Renal cortical epithelial cell (primary cell): ENCODE measurements around the gene FLT3. TPM values are rescaled to one million over a fixed set of nuclear protein-coding genes. Genes with fewer than 3 reads are reported as not detected.
"Not testable (repeated sequence)": the region's sequence is repeated elsewhere in the genome, so short reads cannot be mapped to it uniquely, and the experiment has no call there.

Experiments used
- DNase-seq: peaks from one replicate; pipeline ENCODE4 v3.0.0-alpha.2; 2011; ENCODE audit warnings: low read depth
- total RNA-seq: library from RNA; depleted of rRNA; stranded (reverse); fragments of >200 nt; gene quantifications from 2 replicates; pipeline ENCODE4 v1.2.3, GENCODE V29; 2014

The FLT3 gene
- total RNA-seq, 1 donor from 2014 or later = under 0.01 TPM

- DNase-seq = no peak
These were observed 127.9 kb downstream of the FLT3 start for GRCh38 chr13:27972478-27972820.

- DNase-seq = no peak
These were observed 128.4 kb downstream of the FLT3 start for GRCh38 chr13:27971776-27972477.

DNA sequence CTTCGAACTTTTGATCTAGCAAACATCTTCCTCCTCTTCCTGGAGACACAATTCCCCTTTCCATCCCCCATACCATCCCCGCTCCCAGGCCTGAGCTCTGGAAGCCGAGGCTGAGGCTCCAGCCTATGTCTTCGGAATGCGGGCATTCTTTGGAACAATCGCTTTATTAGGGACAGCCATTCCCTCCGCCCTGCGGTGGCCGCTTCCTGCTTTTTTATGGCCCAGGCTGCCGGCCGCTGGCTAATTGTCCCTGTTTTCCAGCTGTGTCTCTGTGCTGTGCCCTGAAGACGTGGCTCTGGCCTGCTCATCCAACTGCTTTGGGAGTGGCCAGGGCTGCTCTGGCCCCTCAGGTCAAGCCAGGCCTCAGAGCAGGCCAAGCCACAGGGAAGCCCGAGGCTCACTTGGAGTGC, 129.1 kb downstream of the FLT3 start:
- DNase-seq = no peak

DNA sequence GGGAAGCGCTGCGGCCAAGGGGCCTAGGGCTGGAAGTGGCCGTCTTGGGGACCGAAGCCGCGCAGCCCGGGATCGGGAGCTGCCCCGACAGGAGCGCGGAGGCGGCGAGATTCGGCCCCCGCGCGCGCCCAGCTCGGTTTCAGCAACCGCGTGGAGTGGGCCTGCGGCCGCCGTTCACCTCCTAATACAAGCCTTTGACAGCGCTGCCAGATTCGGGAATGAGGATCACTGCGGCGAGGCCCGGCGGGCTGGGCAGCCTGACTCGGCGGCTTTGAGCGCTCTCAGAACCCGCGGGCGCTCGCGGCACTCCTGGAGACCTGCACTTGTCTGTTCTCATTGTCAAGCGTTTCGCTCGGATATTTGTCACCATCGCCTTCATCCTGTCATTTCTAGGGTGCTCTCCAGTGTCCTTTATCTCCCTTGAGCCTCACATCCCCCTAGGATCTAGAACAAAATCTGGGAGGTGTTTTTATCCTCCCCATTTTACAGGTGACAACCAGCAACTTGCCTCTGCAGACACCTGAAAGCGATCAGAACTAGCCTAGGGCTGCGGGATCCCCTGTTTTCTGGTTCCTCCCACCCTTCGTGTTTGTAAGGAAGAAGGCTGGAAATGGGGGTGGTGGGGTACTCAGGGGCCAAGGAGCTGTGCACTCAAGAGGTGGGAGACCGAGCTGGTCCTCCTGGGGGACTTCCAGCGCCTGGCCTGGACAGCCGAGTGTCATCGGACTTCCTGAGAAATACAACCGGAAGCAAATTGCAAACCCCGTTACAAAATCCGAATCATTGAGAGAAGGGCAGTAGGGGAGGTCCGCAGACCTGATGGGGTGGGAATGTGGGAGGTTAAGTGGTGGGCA, 129.8 kb downstream of the FLT3 start:
- DNase-seq = no peak

DNA sequence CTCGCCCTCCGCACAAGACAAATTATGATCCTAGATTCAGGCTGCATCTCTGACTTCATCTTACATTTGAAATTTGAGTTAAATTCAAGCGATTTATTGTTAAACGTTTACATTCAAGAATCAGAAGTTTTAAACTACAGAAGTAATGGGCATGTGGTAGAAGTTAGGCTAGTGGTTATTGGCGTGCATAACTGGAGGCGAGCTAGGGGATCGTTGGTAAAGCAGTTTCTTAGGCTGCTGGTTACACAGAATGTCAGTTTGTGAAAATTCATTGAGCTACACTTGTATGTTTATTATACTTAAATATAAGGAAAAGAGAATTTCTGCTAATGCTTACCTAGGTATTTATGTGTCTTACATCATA, 130.5 kb downstream of the FLT3 start:
- no peak for DNase-seq

DNA sequence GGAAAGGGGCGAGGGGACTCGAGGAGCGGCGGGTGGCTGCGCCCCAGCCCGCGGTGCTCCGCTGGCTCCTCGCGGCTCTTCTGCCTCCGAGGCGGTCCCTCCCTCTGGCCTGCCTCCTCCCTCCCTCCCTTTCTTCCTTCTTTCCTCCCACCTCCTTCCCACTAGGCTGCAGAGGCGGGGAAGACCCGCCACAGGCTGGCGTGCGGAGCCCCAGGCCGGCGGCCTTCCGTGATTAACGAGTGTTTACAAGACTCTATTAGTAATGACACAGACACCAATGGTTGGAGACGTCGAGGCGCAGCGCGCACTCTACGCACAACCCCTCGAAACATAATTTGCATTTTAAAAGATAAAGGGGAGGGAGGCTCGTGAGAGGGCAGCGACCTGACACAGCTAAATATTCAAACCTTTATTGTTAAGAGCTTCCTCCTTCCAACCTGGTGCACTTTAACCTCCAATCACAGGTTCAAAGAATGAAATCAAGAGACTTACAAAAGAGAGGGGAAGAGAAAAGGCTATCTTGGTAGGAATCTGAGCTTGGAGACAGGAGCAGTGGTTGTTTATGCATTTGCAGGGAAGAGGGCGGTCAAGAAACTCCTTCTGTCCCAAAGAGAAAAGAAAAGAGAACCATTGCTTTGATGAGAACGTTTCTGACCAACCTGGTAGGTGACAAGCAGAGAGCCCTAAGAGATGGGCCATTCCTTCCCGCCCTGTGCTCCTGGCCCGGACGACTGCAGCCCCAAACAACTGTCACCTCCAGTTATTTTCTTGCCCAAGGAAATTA, 131.1 kb downstream of the FLT3 start, which contains the start of gene CDX2:
Gene CDX2, minus strand, starts transcription at position 234 of the 784 bp plus-strand sequence. CDS start 309 bp downstream, outside the sequence.
- DNase-seq = no peak

- no peak for DNase-seq
These were observed 131.9 kb downstream of the FLT3 start for GRCh38 chr13:27968316-27969081.

DNA sequence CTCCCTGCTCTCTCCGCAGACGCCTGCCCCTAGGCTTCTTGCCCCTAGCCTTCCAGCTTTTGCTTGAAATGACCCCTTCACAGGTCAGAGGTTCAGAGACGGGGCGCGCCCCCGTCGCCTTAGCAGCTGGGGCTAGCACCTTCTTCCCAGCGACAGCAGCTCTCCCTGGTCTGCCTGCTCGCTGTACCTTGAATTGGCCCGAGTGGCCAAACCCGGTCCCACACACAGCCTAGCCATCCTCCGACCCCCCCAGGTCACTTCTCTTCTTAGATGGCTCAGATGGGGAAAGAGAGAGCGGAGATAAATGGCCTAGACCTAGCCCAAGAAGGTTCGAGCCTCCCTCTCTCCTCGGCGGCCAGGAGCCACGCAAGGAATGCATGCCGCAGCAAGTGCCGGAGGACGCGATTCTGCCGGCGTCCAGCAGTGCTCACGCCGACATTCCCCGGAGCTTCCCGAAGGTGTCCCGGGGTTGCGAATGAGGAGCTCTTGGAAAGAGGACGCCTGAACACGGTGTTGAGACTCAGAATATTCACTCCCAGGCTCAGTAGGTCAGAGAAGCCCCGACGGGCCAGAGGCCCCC, 132.6 kb downstream of the FLT3 start:
- DNase-seq = no peak

DNA sequence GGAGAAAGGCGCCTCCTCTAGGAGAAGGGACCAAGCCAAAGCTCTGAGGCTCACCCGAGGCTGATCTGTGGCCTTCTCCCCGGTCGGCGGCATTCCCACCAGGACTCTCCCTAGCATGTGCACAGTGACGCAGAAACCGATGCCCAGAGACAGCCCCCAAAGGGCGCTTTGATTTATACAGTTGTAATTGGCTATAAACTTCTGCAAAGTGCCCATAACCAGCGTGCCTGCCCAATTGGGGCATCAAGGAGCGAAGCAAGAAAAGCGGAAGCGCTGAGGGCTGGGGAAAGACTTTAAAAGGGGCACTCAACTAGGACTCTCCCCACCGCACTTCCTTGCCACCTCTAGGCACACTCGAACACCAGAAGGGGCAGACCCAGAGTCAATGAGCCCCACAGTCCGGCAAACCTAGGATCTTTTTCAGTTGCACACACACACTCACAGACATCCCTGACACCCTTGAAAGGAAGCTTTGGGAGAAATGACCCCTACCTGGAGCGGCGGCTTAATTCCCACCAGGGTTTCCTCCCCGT, 133.1 kb downstream of the FLT3 start:
- DNase-seq = no peak

GRCh38 chr13:27966641-27967202, 133.7 kb downstream of the FLT3 start:
- DNase-seq = no peak

GRCh38 chr13:27965740-27966640, 134.4 kb downstream of the FLT3 start:
- no peak for DNase-seq

DNA sequence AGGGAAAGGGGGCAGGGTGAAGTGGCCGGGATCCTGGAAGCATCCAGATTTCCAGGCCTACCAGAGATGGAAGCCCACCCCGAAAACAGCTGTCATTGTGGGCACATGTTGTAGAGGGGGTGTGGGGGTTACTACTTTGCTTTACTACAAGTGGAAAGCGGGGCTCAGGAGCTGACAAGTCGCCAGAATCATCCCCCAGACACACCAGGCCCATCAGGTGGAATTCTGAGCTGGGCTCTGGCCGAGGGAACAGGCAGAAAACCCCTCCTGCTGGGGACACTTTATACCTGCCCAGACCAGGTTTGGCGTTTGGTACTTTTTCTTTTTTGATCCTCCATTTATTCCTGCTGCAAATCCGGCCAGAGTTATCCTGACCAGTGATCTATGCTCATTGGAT, 135.0 kb downstream of the FLT3 start:
- DNase-seq = no peak

GRCh38 chr13:27964741-27965323, 135.5 kb downstream of the FLT3 start:
- DNase-seq = no peak

DNA sequence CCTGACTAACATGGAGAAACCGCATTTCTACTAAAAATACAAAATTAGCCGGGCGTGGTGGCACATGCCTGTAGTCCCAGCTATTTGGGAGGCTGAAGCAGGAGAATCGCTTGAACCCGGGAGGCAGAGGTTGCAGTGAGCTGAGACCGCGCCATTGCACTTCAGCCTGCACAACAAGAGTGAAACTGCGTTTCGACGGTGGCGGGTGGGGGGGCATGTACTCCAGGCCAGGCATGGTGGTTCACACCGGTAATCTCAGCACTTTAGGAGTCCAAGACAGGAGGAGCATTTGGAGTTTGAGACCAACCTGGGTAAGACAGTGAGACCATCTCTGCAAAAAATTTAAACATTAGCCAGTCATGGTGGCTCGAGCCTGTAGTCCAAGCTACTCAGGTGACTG, 136.2 kb downstream of the FLT3 start:
- DNase-seq = not testable (repeated sequence)

GRCh38 chr13:27963491-27963890, 136.9 kb downstream of the FLT3 start:
- DNase-seq = no peak

GRCh38 chr13:27962982-27963381, 137.4 kb downstream of the FLT3 start:
- DNase-seq = no peak

GRCh38 chr13:27962128-27962841, 138.1 kb downstream of the FLT3 start:
- DNase-seq = no peak

GRCh38 chr13:27961227-27962085, 138.9 kb downstream of the FLT3 start:
- no peak for DNase-seq
